ENCODE results near the gene FKBP10. TPM values are rescaled to one million over a fixed set of nuclear protein-coding genes. Genes with fewer than 3 reads are reported as not detected.
"Not testable (repeated sequence)": the region's sequence is repeated elsewhere in the genome, so short reads cannot be mapped to it uniquely, and the experiment has no call there.

Gene FKBP10
- total RNA-seq, 1 experiment from 2014 or later: 72.2 TPM

DNA sequence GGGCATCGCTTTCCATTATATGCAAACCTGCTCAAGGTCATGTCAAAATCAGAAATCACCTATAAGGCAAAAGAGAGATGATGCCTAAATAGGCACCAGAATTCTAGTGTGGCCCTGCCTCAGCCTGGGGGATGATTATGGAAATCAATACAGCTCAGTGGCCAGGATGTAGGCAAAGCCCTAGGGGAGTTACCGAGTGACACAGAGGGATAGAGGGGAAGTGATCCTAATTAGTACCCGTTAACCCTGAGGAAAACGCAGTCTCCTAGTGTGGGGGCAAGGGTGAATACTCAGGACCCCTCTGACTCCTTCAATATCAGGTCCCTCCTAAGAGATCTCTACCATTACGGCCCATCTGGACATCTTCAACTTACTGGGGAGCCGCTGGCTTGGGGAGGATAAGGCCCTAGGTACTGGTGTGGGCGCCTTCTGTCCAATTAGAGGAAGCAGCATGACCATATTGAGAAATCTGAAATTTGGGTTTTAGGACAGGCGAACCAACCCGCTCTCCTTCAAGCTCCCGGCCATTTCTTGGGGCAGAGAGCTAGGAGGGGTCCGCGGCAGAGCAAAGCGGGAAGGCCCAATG, 22.5 kb downstream of the FKBP10 start:
- Histone ChIP-seq H3K4me1 (no peaks in the 10 kb centered on the region), H3K36me3 (peaks cover 23% of the 10 kb centered on the region), H3K27ac (peak overlapping the region; percentile 39), H3K4me3 (peak overlapping the region; percentile 93), H3K27me3 (no peaks in the 10 kb centered on the region), H3K9me3 (replicated peaks) (no peaks in the 10 kb centered on the region)
- peak in 1 of 2 experiments; percentile 28 for DNase-seq

DNA sequence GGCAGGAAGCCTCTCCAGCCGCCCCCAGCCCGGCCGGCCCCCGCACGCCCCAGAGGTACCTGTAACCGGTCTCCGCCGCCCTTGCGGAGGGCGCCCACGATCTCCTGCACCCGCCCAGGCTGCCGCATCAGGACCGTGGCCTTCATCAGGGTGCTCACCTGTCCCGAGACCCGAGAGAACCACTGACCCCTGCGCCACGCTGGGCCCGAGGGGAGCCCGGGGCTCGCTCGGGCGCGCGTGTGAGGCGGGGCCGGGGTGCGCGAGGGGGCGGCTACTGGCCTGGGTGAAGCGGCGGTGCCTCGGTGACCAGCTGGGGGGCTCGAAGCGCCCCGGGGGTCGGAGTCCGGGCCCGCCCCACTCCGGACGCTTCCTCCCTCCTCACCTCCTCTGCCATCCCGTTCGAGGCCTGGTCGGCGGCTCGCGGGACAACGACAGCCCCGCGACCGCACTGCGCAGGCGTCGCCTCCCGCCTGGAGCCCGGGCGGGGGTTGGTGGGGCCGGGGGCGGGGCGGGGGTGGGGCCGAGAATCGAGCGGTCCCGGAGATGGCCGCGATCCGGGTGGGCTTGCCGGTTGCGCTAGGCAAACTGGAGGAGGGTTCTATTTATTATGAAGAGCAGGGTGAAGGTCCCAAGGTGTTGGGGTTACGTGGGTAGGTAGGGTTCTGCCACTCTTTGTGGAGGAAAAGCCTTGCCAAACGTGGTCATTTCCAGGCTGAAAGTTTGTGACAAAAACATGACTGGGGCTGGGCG, 23.2 kb downstream of the FKBP10 start, which contains the start of gene NT5C3B:
TSS of gene NT5C3B (minus strand) at position 433 of the 750 bp plus-strand sequence. CDS start at position 394, 39 bp downstream.
- Histone ChIP-seq H3K9me3 (replicated peaks) (no peaks in the 10 kb centered on the region), H3K27ac (peak within 1 kb of the TSS; percentile 39), H3K4me1 (no peaks in the 10 kb centered on the region), H3K27me3 (no peaks in the 10 kb centered on the region), H3K4me3 (peak within 1 kb of the TSS; percentile 93), H3K36me3 (peaks cover 17% of the 10 kb centered on the region)
- peak; percentile 66 to 74 for DNase-seq

DNA sequence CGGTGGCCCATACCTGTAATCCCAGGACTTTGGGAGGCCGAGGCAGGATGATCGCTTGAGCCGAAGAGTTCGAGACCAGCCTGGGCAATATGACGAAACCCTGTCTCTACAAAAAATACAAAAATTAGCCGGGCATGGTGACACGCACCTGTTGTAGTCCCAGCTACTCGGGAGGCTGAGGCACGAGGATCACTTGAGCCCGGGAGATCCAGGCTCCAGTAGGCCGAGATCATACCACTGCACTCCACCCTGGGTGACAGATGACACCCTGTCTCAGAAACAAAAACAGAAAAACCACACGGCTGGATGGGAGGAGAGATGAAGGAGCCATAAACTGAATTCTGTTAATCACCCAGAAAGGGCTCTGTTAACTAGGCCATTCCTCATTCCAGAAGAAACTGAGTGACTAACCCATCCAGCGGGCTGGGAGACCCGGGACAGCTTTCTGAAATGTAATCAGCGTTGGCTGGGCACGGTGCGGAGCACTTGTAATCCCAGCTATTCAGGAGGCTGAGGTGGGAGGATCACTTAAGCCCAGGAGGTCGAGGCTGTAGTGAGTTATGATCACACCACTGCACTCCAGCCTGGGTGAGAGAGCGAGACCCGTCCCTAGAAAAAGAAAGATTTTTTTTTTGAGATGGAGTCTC, 23.9 kb downstream of the FKBP10 start:
- Histone ChIP-seq H3K9me3 (replicated peaks) (no peaks in the 10 kb centered on the region), H3K27ac (no peak overlapping the region), H3K4me1 (no peaks in the 10 kb centered on the region), H3K27me3 (no peaks in the 10 kb centered on the region), H3K36me3 (peaks cover 13% of the 10 kb centered on the region), H3K4me3 (peak overlapping the region; percentile 93)
- DNase-seq: peak in 1 of 2 experiments; percentile 26

DNA sequence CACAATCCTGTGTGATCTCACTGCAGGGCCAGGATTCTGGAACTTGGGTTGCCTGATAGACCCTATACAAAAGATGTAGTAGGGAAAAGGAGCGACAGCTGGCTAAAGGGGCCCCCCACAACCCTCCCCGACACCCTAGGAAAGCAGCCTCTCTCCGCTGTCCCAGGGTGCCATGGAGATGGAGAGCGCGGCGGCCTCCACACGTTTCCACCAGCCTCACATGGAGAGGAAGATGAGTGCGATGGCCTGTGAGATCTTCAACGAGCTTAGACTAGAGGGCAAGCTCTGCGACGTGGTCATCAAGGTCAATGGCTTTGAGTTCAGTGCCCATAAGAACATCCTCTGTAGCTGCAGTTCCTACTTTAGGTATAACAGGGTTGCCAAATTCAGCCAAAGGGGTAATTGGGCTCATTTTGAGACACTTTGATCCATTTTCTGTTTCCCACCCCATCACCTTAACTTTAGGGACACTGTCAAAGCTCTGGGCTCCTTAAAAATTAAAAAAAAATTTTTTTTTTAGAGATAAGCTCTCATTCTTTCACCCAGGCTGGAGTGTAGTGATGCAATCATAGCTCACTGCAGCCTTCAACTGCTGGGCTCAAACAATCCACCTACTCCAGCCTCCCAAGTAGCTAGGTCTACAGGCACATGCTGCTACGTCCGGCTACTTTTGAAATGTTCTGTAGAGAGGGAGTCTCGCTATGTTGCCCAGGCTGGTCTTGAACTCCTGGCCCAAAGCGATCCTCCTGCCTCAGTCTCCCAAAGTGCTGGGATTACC, 25.1 kb downstream of the FKBP10 start, which contains the start of gene KLHL10:
TSS of gene KLHL10 (plus strand) at position 65 of the 778 bp plus-strand sequence. CDS start at position 173, 108 bp downstream.
- Histone ChIP-seq H3K27me3 (no peaks in the 10 kb centered on the region), H3K36me3 (peaks cover under 1% of the 10 kb centered on the region; the same call in 1 of the 2 replicates), H3K4me3 (peak within 1 kb of the TSS; percentile 93), H3K27ac (no peak within 1 kb of the TSS), H3K9me3 (replicated peaks) (no peaks in the 10 kb centered on the region), H3K4me1 (no peaks in the 10 kb centered on the region)
- no peak for DNase-seq

DNA sequence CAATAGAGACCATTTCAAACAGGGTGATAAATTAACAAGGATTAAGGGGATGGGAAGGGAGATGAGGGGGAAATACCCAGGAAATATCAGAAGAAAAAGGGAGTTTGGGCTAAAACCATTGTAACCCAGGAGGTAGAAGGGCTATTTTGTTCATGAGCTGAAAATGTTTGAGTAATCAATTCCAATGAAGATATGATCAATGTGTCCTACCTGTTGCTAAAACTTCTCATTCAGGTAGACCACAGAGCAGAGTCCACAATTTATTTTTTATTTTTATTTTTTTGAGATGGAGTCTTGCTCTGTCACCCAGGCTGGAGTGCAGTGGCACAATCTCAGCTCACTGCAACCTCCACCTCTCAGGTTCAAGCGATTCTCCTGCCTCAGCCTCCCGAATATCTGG, 26.6 kb downstream of the FKBP10 start:
- DNase-seq; H3K4me1 ChIP-seq; H3K9me3 ChIP-seq (replicated peaks); H3K4me3 ChIP-seq; H3K36me3 ChIP-seq; H3K27me3 ChIP-seq; H3K27ac ChIP-seq: not testable (repeated sequence)

DNA sequence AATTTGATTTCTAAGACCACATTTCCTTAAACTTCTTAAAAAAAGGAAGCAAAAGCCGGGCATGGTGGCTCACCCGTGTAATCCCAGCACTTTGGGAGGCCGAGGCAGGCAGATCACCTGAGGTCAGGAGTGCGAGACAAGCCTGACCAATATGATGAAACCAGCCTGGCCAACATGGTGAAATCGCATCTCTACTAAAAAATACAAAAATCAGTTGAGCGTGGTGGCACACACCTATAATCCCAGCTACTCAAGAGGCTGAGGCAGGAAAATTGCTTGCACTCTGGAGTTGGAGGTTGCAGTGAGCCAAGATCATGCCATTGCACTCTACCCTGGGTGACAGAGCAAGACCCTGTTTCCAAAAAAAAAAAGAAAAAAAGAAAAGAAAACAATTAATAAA, 28.0 kb downstream of the FKBP10 start:
- not testable (repeated sequence) for H3K27me3 ChIP-seq; H3K27ac ChIP-seq; DNase-seq; H3K4me1 ChIP-seq; H3K9me3 ChIP-seq (replicated peaks); H3K4me3 ChIP-seq; H3K36me3 ChIP-seq

DNA sequence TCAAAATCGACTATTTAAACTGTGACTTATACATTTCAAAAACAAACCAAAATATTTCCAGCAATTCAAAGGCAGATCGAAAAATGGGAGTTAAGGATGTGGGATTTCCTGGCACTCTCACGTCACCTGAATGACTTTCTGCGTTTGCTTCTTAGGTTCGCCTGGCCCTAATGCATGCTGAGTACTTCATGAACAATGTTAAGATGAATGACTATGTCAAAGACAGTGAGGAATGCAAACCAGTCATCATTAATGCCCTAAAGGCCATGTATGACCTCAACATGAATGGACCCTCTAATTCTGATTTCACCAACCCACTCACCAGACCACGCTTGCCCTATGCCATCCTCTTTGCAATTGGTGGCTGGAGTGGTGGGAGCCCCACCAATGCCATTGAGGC, 32.2 kb downstream of the FKBP10 start:
- Histone ChIP-seq H3K4me1 (no peaks in the 10 kb centered on the region), H3K4me3 (no peak overlapping the region), H3K9me3 (replicated peaks) (no peaks in the 10 kb centered on the region), H3K27me3 (no peaks in the 10 kb centered on the region), H3K27ac (no peak overlapping the region), H3K36me3 (no peaks in the 10 kb centered on the region)
- DNase-seq: no peak

DNA sequence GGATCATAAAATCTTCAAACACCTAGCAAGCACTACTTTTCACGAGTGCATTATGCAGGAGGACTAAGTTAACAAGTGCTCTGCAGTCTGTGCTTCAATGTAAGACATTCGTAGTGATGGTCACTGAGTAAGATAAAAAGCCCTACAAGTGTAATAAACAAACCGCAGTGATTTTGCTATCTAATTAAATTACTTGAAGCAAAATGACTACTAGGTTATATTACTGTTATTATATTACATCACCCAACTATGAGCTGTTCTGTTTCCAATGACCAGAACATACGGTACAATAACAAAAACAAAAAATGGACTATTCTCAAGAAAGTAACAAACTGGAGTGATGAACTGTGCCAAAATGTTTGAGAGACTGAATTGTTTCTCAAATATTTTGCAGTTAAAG, 36.0 kb downstream of the FKBP10 start:
- Histone ChIP-seq H3K9me3 (replicated peaks) (no peaks in the 10 kb centered on the region), H3K27ac (no peak overlapping the region), H3K4me1 (0 out of 2 replicates have a peak, but pooled peaks cover 2% of the 10 kb centered on the region), H3K36me3 (0 out of 2 replicates have a peak, but pooled peaks cover 3% of the 10 kb centered on the region), H3K27me3 (no peaks in the 10 kb centered on the region), H3K4me3 (no peak overlapping the region)
- DNase-seq: no peak

DNA sequence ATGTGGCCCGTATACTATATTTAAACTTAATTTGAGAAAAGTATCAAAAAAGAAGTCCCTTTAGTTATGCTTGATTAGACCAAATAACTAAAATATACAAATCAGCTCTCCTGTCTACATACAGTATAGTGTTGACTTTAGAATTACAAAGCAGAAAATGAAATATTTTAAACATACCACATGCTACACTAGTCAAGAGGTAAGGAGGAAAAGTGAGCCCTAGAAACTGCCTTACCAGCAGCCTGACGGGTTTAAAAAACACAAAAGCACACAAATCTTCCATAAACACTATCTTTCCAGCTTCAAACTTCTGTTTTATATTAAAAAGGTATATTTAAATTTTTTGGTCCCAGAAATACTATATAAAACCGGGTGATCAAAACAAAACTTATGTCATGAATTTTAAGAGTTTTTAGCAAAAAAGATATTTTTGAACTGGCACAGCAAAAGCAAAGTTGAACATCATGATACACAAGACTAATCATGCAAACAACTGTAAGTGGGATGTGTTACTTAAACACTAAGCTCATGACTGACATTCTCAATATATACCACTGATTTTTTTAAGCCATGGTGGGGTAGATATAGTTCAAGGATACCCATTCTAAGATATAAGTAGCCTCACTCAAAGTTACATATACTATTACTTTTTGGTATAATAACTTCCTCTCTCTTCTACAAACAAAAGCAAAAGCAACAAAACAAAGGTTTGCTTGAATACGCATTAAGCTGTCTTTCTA, 36.6 kb downstream of the FKBP10 start:
- Histone ChIP-seq H3K4me3 (no peak overlapping the region), H3K4me1 (0 out of 2 replicates have a peak, but pooled peaks cover 2% of the 10 kb centered on the region), H3K27me3 (no peaks in the 10 kb centered on the region), H3K27ac (no peak overlapping the region), H3K9me3 (replicated peaks) (no peaks in the 10 kb centered on the region), H3K36me3 (peaks cover 3% of the 10 kb centered on the region; the same call in 1 of the 2 replicates)
- no peak for DNase-seq

DNA sequence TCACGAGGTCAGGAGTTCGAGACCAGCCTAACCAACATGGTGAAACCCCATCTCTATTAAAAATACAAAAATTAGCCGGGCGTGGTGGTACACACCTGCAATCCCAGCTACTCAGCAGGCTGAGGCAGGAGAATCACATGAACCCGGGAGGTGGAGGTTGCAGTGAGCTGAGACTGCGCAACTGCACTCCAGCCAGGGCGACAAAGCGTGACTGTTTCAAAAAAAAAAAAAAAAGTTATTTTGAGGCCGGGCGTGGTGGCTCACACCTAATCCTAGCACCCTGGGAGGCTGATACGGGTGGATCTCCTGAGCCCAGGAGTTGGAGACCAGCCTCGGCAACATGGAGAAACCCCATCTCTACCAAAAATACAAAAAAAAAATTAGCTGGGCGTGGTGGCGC, 38.6 kb downstream of the FKBP10 start:
- H3K27me3 ChIP-seq; H3K4me1 ChIP-seq; H3K4me3 ChIP-seq; H3K9me3 ChIP-seq (replicated peaks); DNase-seq; H3K27ac ChIP-seq; H3K36me3 ChIP-seq: not testable (repeated sequence)

DNA sequence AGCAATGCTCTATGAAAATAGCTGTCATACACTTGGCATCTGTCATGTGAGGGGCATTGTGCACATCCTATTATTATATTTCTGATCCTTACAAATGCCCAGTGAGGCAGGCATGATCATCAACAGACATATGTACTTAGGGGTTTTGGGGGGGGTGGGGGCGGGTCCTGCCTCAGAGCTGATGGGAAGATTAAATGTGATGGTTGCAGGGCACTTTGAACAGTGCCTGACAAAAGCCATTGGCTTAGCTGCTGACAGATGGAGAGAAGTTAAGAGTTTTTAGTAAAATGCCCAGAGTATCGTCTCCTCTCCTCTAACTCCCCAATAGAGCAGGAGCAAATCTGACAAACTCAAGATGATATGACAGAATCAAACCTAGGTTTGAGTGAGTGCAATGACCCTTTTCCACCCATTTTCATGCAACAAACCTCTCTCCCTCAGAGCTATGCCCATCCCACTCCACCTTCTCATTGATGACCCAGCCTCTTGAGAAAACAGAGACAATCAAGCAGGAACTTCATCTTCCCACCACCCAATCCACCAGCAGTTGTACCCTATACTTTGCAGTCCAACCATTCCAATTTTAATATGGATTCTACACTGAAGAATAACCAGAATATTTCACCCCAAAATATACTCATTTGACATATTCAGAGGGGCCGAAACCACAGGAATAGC, 47.6 kb downstream of the FKBP10 start:
- no peaks in the 10 kb centered on the region for H3K36me3 ChIP-seq
- H3K9me3 ChIP-seq (replicated peaks): no peaks in the 10 kb centered on the region
- peaks cover 7% of the 10 kb centered on the region; the same call in 1 of the 2 replicates for H3K4me1 ChIP-seq
- H3K27ac ChIP-seq: no peak overlapping the region
- H3K4me3 ChIP-seq: no peak overlapping the region
- no peaks in the 10 kb centered on the region for H3K27me3 ChIP-seq
- no peak for DNase-seq

DNA sequence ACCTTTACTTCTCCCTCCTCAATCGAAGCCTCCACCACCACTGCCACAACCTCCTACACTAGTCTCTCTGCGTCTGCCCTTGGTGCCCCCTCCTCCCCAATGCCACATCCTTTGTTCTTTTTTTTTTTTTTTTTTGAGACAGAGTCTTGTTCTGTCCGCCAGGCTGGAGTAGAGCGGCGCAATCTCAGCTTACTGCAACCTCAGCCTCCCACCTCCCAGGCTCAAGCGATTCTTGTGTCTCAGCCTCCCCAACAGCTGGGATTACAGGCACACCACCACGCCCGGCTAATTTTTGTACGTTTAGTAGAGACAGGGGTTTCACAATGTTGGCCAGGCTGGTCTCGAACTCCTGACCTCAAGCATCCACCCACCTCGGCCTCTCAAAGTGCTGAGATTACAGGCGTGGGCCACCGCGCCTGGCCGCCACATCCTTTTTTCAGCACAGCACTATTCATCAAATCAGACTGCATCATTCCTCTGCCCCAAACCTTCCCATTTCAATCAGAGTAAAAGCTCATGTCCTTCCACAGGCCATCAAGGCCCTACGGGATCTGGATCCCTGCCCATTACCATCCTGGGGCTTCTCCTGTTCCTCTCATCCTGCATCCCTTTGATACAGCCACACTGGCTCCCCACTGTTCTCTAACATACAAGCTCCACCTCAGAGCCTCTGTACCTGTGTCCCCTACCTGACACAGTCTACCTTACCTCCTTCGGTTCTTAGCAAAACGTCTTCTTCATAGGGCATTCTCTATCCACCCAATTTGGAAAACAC, 50.5 kb downstream of the FKBP10 start:
- DNase-seq: no peak
- peaks cover 7% of the 10 kb centered on the region; the same call in 1 of the 2 replicates for H3K4me1 ChIP-seq
- H3K27me3 ChIP-seq: no peaks in the 10 kb centered on the region
- peaks cover 15% of the 10 kb centered on the region for H3K36me3 ChIP-seq
- H3K27ac ChIP-seq: no peak overlapping the region
- H3K4me3 ChIP-seq: peak overlapping the region; percentile 100; the same call in 1 of the 2 replicates
- H3K9me3 ChIP-seq (replicated peaks): no peaks in the 10 kb centered on the region

DNA sequence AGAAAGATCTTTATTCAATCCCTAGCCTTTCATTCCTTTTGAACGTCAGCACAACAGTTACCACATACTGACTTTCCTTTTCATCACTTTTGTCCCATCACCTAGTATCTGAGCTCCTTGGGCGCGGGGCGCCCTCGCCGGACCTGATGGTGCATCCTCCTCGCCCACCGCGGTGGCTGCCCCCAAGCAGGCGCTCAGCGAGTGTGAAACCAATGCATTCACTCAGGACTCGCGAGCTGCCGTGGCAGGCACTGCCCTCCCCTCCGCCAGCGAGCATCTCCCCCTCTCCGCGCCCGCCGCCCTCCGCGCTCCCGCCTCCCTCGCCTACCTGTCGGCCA, 51.7 kb downstream of the FKBP10 start:
- H3K36me3 ChIP-seq: peaks cover 25% of the 10 kb centered on the region
- H3K27ac ChIP-seq: peak overlapping the region; percentile 70; the same call in 1 of the 2 replicates
- H3K27me3 ChIP-seq: no peaks in the 10 kb centered on the region
- peaks cover 7% of the 10 kb centered on the region; the same call in 1 of the 2 replicates for H3K4me1 ChIP-seq
- peak in 1 of 2 experiments; percentile 34 for DNase-seq
- no peaks in the 10 kb centered on the region for H3K9me3 ChIP-seq (replicated peaks)
- peak overlapping the region; percentile 100 for H3K4me3 ChIP-seq
